Lung microvascular endothelial cell (primary cell): Measurements from ENCODE around the gene PRM3. TPM values are rescaled to one million over a fixed set of nuclear protein-coding genes. Genes with fewer than 3 reads are reported as not detected.
"Not testable (repeated sequence)": the region's sequence is repeated elsewhere in the genome, so short reads cannot be mapped to it uniquely, and the experiment has no call there.

Experiments
- DNase-seq, 2 donors: peaks; one replicate each; pipeline versions ENCODE4 v3.0.0 to v3.0.0-alpha.2; 2010; ENCODE audit warnings: low read depth in 2 of 2
- total RNA-seq: library from RNA; depleted of rRNA; stranded (reverse); fragments of >200 nt; gene quantifications from 2 replicates; pipeline ENCODE4 v1.2.1, GENCODE V29; 2014

Gene PRM3
- total RNA-seq, 1 donor from 2014 or later: not detected

GRCh38 chr16:11306381-11306780, 33.0 kb upstream of the PRM3 start:
- no peak for DNase-seq

- DNase-seq: no peak
Measured at GRCh38 chr16:11303405-11304138, 30.1 kb upstream of the PRM3 start.

GRCh38 chr16:11302977-11303376, 29.5 kb upstream of the PRM3 start:
- no peak for DNase-seq

- DNase-seq: no peak
Measured at GRCh38 chr16:11301645-11302501, 28.4 kb upstream of the PRM3 start.

GRCh38 chr16:11300560-11300892, 27.1 kb upstream of the PRM3 start:
- DNase-seq: no peak

- no peak for DNase-seq
Measured at GRCh38 chr16:11299865-11300559, 26.6 kb upstream of the PRM3 start.

- DNase-seq: not testable (repeated sequence)
Measured at GRCh38 chr16:11298950-11299547, 25.6 kb upstream of the PRM3 start.

GRCh38 chr16:11298143-11298900, 24.9 kb upstream of the PRM3 start:
- no peak for DNase-seq

- peak in 1 of 2 donors; percentile 29 for DNase-seq
Measured at GRCh38 chr16:11297492-11298142, 24.2 kb upstream of the PRM3 start.

GRCh38 chr16:11296706-11297491, 23.5 kb upstream of the PRM3 start:
- DNase-seq: no peak

- DNase-seq: no peak
Measured at GRCh38 chr16:11296351-11296705, 22.9 kb upstream of the PRM3 start.

- DNase-seq: no peak
Measured at GRCh38 chr16:11295672-11296071, 22.2 kb upstream of the PRM3 start.

- DNase-seq: no peak
Measured at GRCh38 chr16:11292076-11292748, 18.8 kb upstream of the PRM3 start.

GRCh38 chr16:11291091-11291703, 17.8 kb upstream of the PRM3 start:
- no peak for DNase-seq

- DNase-seq: no peak
Measured at GRCh38 chr16:11290102-11290893, 16.9 kb upstream of the PRM3 start.

- not testable (repeated sequence) for DNase-seq
Measured at GRCh38 chr16:11289696-11290095, 16.3 kb upstream of the PRM3 start.

- no peak for DNase-seq
Measured at GRCh38 chr16:11289202-11289601, 15.8 kb upstream of the PRM3 start.

- no peak for DNase-seq
Measured at GRCh38 chr16:11285842-11286241, 12.4 kb upstream of the PRM3 start.
